Stimulated activated CD8-positive, alpha-beta memory T cell treated with anti-CD3 and anti-CD28 coated beads, Interleukin-4, amount 100 ng/mL, for 1 hour (primary cell): ENCODE results near the gene KLHL35.
A peak's percentile ranks its signal among the peaks of the same experiment; 100 is the strongest.

Experiments used
- DNase-seq, 2 donors: peaks; one replicate each; pipeline ENCODE4 v3.0.0-alpha.2; 2020; ENCODE audit warnings: low read depth in 2 of 2, low spot score in 1 of 2

KLHL35 gene

GRCh38 chr11:75432911-75433321 is at the start of gene KLHL35:
Gene KLHL35, minus strand, starts transcription at chr11:75433203. Its CDS starts 2,574 bp downstream, at chr11:75430629.
- DNase-seq = no peak

GRCh38 chr11:75481922-75482606 is 49.1 kb upstream of the KLHL35 start:
- no peak for DNase-seq

- DNase-seq = no peak
Observed at GRCh38 chr11:75481223-75481921, 48.4 kb upstream of the KLHL35 start.

- DNase-seq = no peak
Observed at GRCh38 chr11:75480185-75481175, 47.5 kb upstream of the KLHL35 start.

GRCh38 chr11:75479597-75480145 is 46.7 kb upstream of the KLHL35 start:
- DNase-seq = no peak

- DNase-seq = no peak
Observed at GRCh38 chr11:75478783-75479596, 46.0 kb upstream of the KLHL35 start.

- DNase-seq = no peak
Observed at GRCh38 chr11:75477614-75477935, 44.6 kb upstream of the KLHL35 start.

- DNase-seq = no peak
Observed at GRCh38 chr11:75476739-75477613, 44.0 kb upstream of the KLHL35 start.

GRCh38 chr11:75475767-75476650 is 43.0 kb upstream of the KLHL35 start:
- DNase-seq = no peak

- peak; percentile 16 to 20 for DNase-seq
Observed at GRCh38 chr11:75474878-75475766, 42.1 kb upstream of the KLHL35 start.

GRCh38 chr11:75474240-75474639 is 41.2 kb upstream of the KLHL35 start:
- DNase-seq = no peak

- DNase-seq = no peak
Observed at GRCh38 chr11:75473684-75474083, 40.7 kb upstream of the KLHL35 start.

GRCh38 chr11:75472081-75472732 is 39.2 kb upstream of the KLHL35 start:
- no peak for DNase-seq

- DNase-seq = no peak
Observed at GRCh38 chr11:75471176-75471973, 38.4 kb upstream of the KLHL35 start.

GRCh38 chr11:75470476-75471080 is 37.6 kb upstream of the KLHL35 start:
- DNase-seq = no peak
